ENCODE results near the gene SPN.
"Not testable (repeated sequence)": the region's sequence is repeated elsewhere in the genome, so short reads cannot be mapped to it uniquely, and the experiment has no call there.

- TF ChIP-seq, protein P1, sequence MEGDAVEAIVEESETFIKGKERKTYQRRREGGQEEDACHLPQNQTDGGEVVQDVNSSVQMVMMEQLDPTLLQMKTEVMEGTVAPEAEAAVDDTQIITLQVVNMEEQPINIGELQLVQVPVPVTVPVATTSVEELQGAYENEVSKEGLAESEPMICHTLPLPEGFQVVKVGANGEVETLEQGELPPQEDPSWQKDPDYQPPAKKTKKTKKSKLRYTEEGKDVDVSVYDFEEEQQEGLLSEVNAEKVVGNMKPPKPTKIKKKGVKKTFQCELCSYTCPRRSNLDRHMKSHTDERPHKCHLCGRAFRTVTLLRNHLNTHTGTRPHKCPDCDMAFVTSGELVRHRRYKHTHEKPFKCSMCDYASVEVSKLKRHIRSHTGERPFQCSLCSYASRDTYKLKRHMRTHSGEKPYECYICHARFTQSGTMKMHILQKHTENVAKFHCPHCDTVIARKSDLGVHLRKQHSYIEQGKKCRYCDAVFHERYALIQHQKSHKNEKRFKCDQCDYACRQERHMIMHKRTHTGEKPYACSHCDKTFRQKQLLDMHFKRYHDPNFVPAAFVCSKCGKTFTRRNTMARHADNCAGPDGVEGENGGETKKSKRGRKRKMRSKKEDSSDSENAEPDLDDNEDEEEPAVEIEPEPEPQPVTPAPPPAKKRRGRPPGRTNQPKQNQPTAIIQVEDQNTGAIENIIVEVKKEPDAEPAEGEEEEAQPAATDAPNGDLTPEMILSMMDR (IDR thresholded peaks at IDR 0.05; ENCODE audit: poor library complexity), result not testable (repeated sequence)
- not testable (repeated sequence) for TF ChIP-seq EZH2 (IDR thresholded peaks at IDR 0.05; ENCODE audit: borderline replicate concordance); EZH2phosphoT487 (IDR thresholded peaks at IDR 0.05; ENCODE audit: low read depth, severe bottlenecking, unreplicated experiment)
Observed at GRCh38 chr16:29709657-29710056, 46.6 kb downstream of the SPN start.

Measured in hepatocyte (in vitro differentiated cells).